Caco-2 (cell line): ENCODE results near the gene CDC42. TPM values are rescaled to one million over a fixed set of nuclear protein-coding genes. Genes with fewer than 3 reads are reported as not detected.

Experiments used
- BruUV-seq: library from RNA; stranded (reverse); fragments of 400-500 nt; replicated peaks from 2 replicates; lab custom pipeline; 2021; lab: Mats Ljungman, UMichigan
- CTCF ChIA-PET: fragments of 300-600 bp; sonication (Branson Sonifier 250); formaldehyde crosslinking; loops from one replicate; lab custom pipeline; 2022; ENCODE audit warnings: antibody characterized with exemption; lab: Charles Lee
- POLR2A ChIA-PET: fragments of 300-600 bp; sonication (Branson Sonifier 250); formaldehyde crosslinking; loops from one replicate; lab custom pipeline; 2022; ENCODE audit warnings: antibody characterized with exemption; lab: Charles Lee
- DNase-seq, 2 experiments: peaks; one replicate each; pipeline versions ENCODE4 v3.0.0 to v3.0.0-alpha.2; 2020 to 2022
- H3K27me3 ChIP-seq: replicated peaks from 2 replicates; pipeline ENCODE4 v1.6.0; 2011; ENCODE audit warnings: low read length; ENCODE audit not compliant: control insufficient read depth, insufficient read depth
- H3K36me3 ChIP-seq: 2 replicates; pipeline ENCODE4 v1.5.1; 2011; ENCODE audit warnings: low read length; ENCODE audit not compliant: control insufficient read depth, insufficient read depth
- H3K4me1 ChIP-seq: fragments of 250-450 bp; sonication (Bioruptor Pico); 2 replicates; pipeline ENCODE4 v1.5.1; 2020; ENCODE audit warnings: mild to moderate bottlenecking
- H3K4me3 ChIP-seq: 2 replicates; pipeline ENCODE4 v1.5.1; 2011; ENCODE audit warnings: low read depth, mild to moderate bottlenecking, control low read depth, low read length
- H3K9me3 ChIP-seq: fragments of 250-450 bp; sonication (Bioruptor Pico); 2 replicates; pipeline ENCODE4 v1.5.1; 2020; ENCODE audit warnings: mild to moderate bottlenecking, moderate library complexity
- H3K27ac Mint-ChIP-seq: one replicate; pipeline ENCODE4 v1.8.0; 2022; ENCODE audit warnings: mixed read lengths; ENCODE audit not compliant: unreplicated experiment
- H3K27me3 Mint-ChIP-seq: one replicate; pipeline ENCODE4 v1.8.0; 2022; ENCODE audit warnings: mixed read lengths; ENCODE audit not compliant: insufficient read depth, unreplicated experiment
- H3K36me3 Mint-ChIP-seq: one replicate; pipeline ENCODE4 v1.8.0; 2022; ENCODE audit warnings: mild to moderate bottlenecking, mixed read lengths; ENCODE audit not compliant: insufficient read depth, unreplicated experiment
- H3K4me1 Mint-ChIP-seq: one replicate; pipeline ENCODE4 v1.8.0; 2022; ENCODE audit warnings: low read depth, mixed read lengths; ENCODE audit not compliant: unreplicated experiment
- H3K4me3 Mint-ChIP-seq: one replicate; pipeline ENCODE4 v1.8.0; 2022; ENCODE audit warnings: mild to moderate bottlenecking, moderate library complexity, mixed read lengths; ENCODE audit not compliant: unreplicated experiment
- H3K9me3 Mint-ChIP-seq: one replicate; pipeline ENCODE4 v1.8.0; 2022; ENCODE audit warnings: mixed read lengths; ENCODE audit not compliant: unreplicated experiment
- intact Hi-C: fragments of 100-400 bp; cut with micrococcal nuclease; formaldehyde crosslinking; loops from one replicate; pipeline ENCODE4 v1.10.0; 2022; ENCODE audit not compliant: unreplicated experiment
- total RNA-seq: library from RNA; stranded (reverse); gene quantifications from 2 replicates; pipeline ENCODE4 v1.2.3, GENCODE V29; 2022
- TF ChIP-seq, protein P1 (sequence below), 2 experiments: fragments of 200-600 bp in 1 of 2; IDR thresholded peaks; 1 replicate in 1 of 2; 2 replicates in 1 of 2; pipeline versions ENCODE4 v1.5.1 to v1.8.0; 2011 to 2022; ENCODE audit warnings: antibody characterized with exemption in 1 of 2, control low read depth in 1 of 2, inconsistent platforms in 1 of 2, low read depth in 1 of 2, low read length in 1 of 2, mild to moderate bottlenecking in 1 of 2, moderate library complexity in 1 of 2; ENCODE audit not compliant: insufficient read depth in 1 of 2, severe bottlenecking in 1 of 2, unreplicated experiment in 1 of 2

Gene CDC42
- total RNA-seq, 1 experiment from 2014 or later = 240 TPM

DNA sequence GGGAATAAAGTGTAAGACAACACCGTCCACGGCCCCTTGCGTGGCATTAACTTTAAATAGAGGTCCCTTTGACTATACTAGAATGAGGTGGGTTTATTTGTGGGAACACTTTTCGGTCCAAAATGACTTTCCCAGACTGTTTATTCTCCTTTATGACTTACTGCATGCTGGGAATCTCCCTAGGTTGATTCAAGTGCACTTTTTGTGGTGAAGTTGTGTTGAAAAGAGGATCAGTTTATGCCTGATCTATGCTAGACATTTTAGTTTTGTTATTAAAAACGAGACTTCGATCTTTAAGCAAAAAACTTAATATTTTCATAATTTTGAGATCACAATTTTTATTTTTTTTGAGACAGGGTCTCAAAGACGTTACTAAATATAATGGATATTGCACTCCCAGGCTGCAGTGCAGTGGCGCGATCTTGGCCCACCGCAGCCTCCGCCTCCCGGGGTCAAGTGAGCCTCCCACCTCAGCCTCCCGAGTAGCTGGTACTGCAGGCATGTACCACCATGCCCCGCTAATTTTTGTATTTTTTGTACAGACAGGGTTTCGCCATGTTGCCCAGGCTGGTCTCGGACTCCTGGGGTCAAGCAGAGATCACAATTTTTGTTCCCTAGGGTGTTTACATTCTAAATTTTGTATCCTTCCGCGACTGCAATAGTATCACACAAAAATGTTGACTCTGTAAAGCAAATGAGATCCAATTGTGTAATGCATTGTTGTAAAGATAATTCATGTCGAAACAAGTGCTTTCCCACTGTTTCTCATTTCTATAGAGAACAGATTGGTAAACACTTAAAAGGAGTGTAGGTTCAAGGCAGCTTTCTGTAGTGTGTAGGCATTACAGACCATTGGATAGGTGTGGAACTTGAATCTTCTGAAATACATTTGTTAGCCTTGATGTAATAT lies 1.6 kb downstream of the CDC42 start:
- Histone ChIP-seq H3K4me3 (peak overlapping the region; percentile 69), H3K36me3 (no peaks in the 10 kb centered on the region), H3K9me3 (no peaks in the 10 kb centered on the region), H3K4me1 (peaks cover 5% of the 10 kb centered on the region; the same call in 1 of the 2 replicates), H3K27me3 (no peaks in the 10 kb centered on the region)
- H3K9me3 Mint-ChIP-seq = no peaks in the 10 kb centered on the region
- H3K36me3 Mint-ChIP-seq = peaks cover 62% of the 10 kb centered on the region
- TF ChIP-seq, protein P1, sequence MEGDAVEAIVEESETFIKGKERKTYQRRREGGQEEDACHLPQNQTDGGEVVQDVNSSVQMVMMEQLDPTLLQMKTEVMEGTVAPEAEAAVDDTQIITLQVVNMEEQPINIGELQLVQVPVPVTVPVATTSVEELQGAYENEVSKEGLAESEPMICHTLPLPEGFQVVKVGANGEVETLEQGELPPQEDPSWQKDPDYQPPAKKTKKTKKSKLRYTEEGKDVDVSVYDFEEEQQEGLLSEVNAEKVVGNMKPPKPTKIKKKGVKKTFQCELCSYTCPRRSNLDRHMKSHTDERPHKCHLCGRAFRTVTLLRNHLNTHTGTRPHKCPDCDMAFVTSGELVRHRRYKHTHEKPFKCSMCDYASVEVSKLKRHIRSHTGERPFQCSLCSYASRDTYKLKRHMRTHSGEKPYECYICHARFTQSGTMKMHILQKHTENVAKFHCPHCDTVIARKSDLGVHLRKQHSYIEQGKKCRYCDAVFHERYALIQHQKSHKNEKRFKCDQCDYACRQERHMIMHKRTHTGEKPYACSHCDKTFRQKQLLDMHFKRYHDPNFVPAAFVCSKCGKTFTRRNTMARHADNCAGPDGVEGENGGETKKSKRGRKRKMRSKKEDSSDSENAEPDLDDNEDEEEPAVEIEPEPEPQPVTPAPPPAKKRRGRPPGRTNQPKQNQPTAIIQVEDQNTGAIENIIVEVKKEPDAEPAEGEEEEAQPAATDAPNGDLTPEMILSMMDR (IDR thresholded peaks at IDR 0.05; ENCODE audit: insufficient read depth in 1 of 2, low read depth in 1 of 2, low read length in 1 of 2, severe bottlenecking in 1 of 2, unreplicated experiment in 1 of 2) = no peak
- TSS peak; percentile 39 for BruUV-seq
- peak overlapping the region; percentile 98 for H3K4me3 Mint-ChIP-seq
- peak overlapping the region; percentile 99 for H3K27ac Mint-ChIP-seq
- DNase-seq = no peak
- ChIA-PET POLR2A (interaction anchor here (0.5 kb wide), 1 partner anchor 128 kb away, joined by 4 read pairs; no protein-coding TSS in a partner anchor), CTCF (no interaction called here)
- H3K27me3 Mint-ChIP-seq = no peaks in the 10 kb centered on the region
- intact Hi-C loops = no loop called here
- peaks cover 7% of the 10 kb centered on the region for H3K4me1 Mint-ChIP-seq

DNA sequence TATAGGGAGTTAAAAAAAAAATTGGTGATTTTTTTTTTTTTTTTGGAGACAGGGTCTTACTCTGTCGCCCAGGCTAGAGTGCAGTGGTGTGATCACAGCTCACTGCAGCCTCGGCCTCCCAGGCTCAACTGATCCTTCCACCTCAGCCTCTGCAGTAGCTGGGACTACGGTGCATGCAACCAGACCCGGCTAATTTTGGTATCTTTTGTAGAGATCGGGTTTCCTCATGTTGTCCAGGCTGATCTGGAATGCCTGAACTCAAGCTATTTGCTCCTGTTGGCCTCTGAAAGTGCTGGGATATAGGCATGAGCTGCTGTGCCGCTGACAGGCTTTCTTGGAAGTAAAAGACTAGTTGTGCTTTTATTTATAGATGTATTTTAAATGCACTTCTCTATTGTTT lies 3.0 kb downstream of the CDC42 start:
- H3K27ac Mint-ChIP-seq = no peak overlapping the region
- TF ChIP-seq, protein P1 (IDR thresholded peaks at IDR 0.05; ENCODE audit: insufficient read depth in 1 of 2, low read depth in 1 of 2, low read length in 1 of 2, severe bottlenecking in 1 of 2, unreplicated experiment in 1 of 2) = no peak
- no peak for DNase-seq
- ChIA-PET POLR2A (no interaction called here), CTCF (interaction anchor here (0.6 kb wide), 1 partner anchor 377 kb away, joined by 4 read pairs; no protein-coding TSS in a partner anchor)
- H3K9me3 Mint-ChIP-seq = no peaks in the 10 kb centered on the region
- peaks cover 71% of the 10 kb centered on the region for H3K36me3 Mint-ChIP-seq
- peak overlapping the region; percentile 22 for H3K4me3 Mint-ChIP-seq
- intact Hi-C loops = no loop called here
- Histone ChIP-seq H3K36me3 (no peaks in the 10 kb centered on the region), H3K4me3 (no peak overlapping the region), H3K4me1 (peaks cover 5% of the 10 kb centered on the region; the same call in 1 of the 2 replicates), H3K27me3 (no peaks in the 10 kb centered on the region), H3K9me3 (no peaks in the 10 kb centered on the region)
- H3K4me1 Mint-ChIP-seq = peaks cover 13% of the 10 kb centered on the region
- BruUV-seq = no TSS peak
- no peaks in the 10 kb centered on the region for H3K27me3 Mint-ChIP-seq

DNA sequence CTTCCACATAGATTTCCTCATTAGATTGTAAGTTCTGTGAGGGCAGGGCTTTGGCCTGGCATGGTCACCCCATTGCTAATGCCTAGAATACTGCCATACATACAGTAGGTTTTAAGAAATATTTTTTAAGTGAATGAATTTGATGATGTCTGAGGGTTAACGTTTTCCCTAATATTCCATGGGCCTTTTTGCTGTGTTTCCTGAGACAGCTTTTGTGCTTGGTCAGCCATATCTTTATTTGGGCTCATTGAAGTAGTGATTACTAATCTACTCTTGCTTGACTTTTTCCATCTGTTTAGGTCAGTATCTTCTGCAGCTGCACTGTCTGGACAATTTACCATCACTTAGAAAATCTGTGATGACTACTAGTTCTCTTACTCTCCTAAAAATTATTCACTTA lies 3.5 kb downstream of the CDC42 start:
- Histone ChIP-seq H3K9me3 (no peaks in the 10 kb centered on the region), H3K4me1 (peaks cover 5% of the 10 kb centered on the region; the same call in 1 of the 2 replicates), H3K4me3 (no peak overlapping the region), H3K36me3 (no peaks in the 10 kb centered on the region), H3K27me3 (no peaks in the 10 kb centered on the region)
- ChIA-PET CTCF (interaction anchor here (0.6 kb wide), 1 partner anchor 378 kb away, joined by 4 read pairs; no protein-coding TSS in a partner anchor), POLR2A (no interaction called here)
- BruUV-seq = no TSS peak
- Mint-ChIP-seq H3K36me3 (peaks cover 71% of the 10 kb centered on the region), H3K27me3 (no peaks in the 10 kb centered on the region), H3K27ac (no peak overlapping the region), H3K4me3 (peak overlapping the region; percentile 31), H3K4me1 (peaks cover 14% of the 10 kb centered on the region), H3K9me3 (no peaks in the 10 kb centered on the region)
- intact Hi-C loops = no loop called here
- no peak for DNase-seq
- TF ChIP-seq, protein P1 (IDR thresholded peaks at IDR 0.05; ENCODE audit: insufficient read depth in 1 of 2, low read depth in 1 of 2, low read length in 1 of 2, severe bottlenecking in 1 of 2, unreplicated experiment in 1 of 2) = no peak
